A673 (cell line): ENCODE data around the gene TBCE. TPM values are rescaled to one million over a fixed set of nuclear protein-coding genes. Genes with fewer than 3 reads are reported as not detected.
"Not testable (repeated sequence)": the region's sequence is repeated elsewhere in the genome, so short reads cannot be mapped to it uniquely, and the experiment has no call there.

Source experiments
- BruUV-seq: library from RNA; stranded (reverse); fragments of 400-500 nt; replicated peaks from 2 replicates; lab custom pipeline; 2021; lab: Mats Ljungman, UMichigan
- CTCF ChIA-PET: fragments of 300-600 bp; sonication (Branson Sonifier 250); formaldehyde crosslinking; loops from one replicate; lab custom pipeline; 2022; ENCODE audit warnings: antibody characterized with exemption; lab: Charles Lee
- POLR2A ChIA-PET: fragments of 300-600 bp; sonication (Branson Sonifier 250); formaldehyde crosslinking; loops from one replicate; lab custom pipeline; 2022; ENCODE audit warnings: antibody characterized with exemption; ENCODE audit not compliant: low non-redundant PET; lab: Charles Lee
- DNase-seq: peaks from one replicate; pipeline ENCODE4 v3.0.0-alpha.2; 2015; ENCODE audit warnings: low spot score
- H3K27ac ChIP-seq: fragments of 200-600 bp; sonication (generic); 2 replicates; pipeline ENCODE4 v1.5.1; 2016; ENCODE audit warnings: mixed run types, low read depth, mild to moderate bottlenecking, mixed read lengths, antibody characterized with exemption, low read length; ENCODE audit not compliant: poor library complexity, severe bottlenecking
- H3K27me3 ChIP-seq: fragments of 200-600 bp; sonication (generic); replicated peaks from 2 replicates; pipeline ENCODE4 v1.6.1; 2017; ENCODE audit warnings: mixed run types, low read depth, mild to moderate bottlenecking, mixed read lengths, antibody characterized with exemption, low read length; ENCODE audit not compliant: insufficient read depth, poor library complexity
- H3K36me3 ChIP-seq: fragments of 200-600 bp; sonication (generic); 2 replicates; pipeline ENCODE4 v1.6.1; 2016; ENCODE audit warnings: mixed run types, mild to moderate bottlenecking, mixed read lengths, antibody characterized with exemption, low read length; ENCODE audit not compliant: insufficient read depth, poor library complexity, severe bottlenecking
- H3K4me1 ChIP-seq: fragments of 200-600 bp; sonication (generic); 2 replicates; pipeline ENCODE4 v1.6.1; 2017; ENCODE audit warnings: mixed run types, mild to moderate bottlenecking, mixed read lengths, antibody characterized with exemption, low read length; ENCODE audit not compliant: insufficient read depth, poor library complexity, severe bottlenecking
- H3K4me3 ChIP-seq: fragments of 200-600 bp; sonication (generic); 2 replicates; pipeline ENCODE4 v1.5.1; 2016; ENCODE audit warnings: low read depth, mixed run types, mild to moderate bottlenecking, mixed read lengths, low read length; ENCODE audit not compliant: poor library complexity, severe bottlenecking
- H3K9me3 ChIP-seq: fragments of 200-600 bp; sonication (generic); 2 replicates; pipeline ENCODE4 v1.6.1; 2016; ENCODE audit warnings: mixed run types, low read depth, mild to moderate bottlenecking, mixed read lengths, antibody characterized with exemption, low read length; ENCODE audit not compliant: poor library complexity, severe bottlenecking
- EZH2 ChIP-seq: fragments of 200-600 bp; sonication (generic); IDR thresholded peaks from 2 replicates; pipeline ENCODE4 v1.6.1; 2017; ENCODE audit warnings: borderline replicate concordance, low read depth, mild to moderate bottlenecking, mixed read lengths, antibody characterized with exemption, low read length; ENCODE audit not compliant: poor library complexity, severe bottlenecking
- intact Hi-C: fragments of 100-400 bp; cut with micrococcal nuclease; formaldehyde crosslinking; loops from one replicate; pipeline ENCODE4 v1.10.0; 2022; ENCODE audit not compliant: unreplicated experiment
- total RNA-seq: library from RNA; stranded (reverse); gene quantifications from 2 replicates; pipeline ENCODE4 v1.2.3, GENCODE V29; 2021
- TF ChIP-seq, protein P1 (sequence below): fragments of 300-800, 200-600 bp; sonication (generic); conservative IDR thresholded peaks from 2 replicates; pipeline ENCODE4 v1.5.1; 2017; ENCODE audit warnings: low read depth, mild to moderate bottlenecking, antibody characterized with exemption, low read length, moderate library complexity, mixed read lengths

The TBCE gene
- total RNA-seq, 1 experiment from 2014 or later: 26.3 TPM

DNA sequence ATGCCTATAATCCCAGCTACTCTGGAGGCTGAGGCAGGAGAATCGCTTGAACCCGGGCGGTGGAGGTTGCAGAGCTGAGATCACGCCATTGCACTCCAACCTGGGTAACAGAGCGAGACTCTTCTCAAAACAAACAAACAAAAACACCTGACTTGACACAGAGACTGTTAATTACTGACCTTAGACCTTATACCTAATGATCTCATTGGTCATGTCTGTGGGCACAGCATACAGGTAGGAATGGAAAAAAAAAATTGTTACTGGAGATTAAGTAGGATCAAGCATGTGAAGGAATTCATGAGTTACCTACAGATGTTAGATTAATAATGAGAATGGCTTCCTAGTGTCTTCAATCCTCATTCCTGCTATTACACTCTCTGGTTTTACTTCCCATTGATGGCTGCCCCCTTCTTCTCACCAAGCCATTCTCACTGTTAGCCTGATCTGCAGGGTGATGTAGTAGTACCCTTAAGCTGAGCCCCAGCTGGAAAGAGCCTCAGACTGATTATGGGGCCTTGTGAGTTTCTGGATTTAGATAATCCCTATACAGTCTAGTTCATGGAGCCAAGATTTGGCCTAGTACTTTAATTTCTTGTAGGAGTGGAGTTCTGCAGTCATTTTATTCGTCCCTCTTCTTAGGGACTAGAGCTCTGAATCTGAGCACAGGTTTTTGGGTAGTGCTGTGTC is 8.8 kb downstream of the TBCE start:
- Histone ChIP-seq H3K27ac (no peak overlapping the region), H3K36me3 (no peaks in the 10 kb centered on the region), H3K27me3 (no peaks in the 10 kb centered on the region), H3K4me1 (no peaks in the 10 kb centered on the region), H3K4me3 (no peak overlapping the region), H3K9me3 (no peaks in the 10 kb centered on the region)
- no peak for DNase-seq
- ChIA-PET POLR2A (no interaction called here), CTCF (no interaction called here)
- intact Hi-C loops: no loop called here
- TF ChIP-seq EZH2: no peak
- TF ChIP-seq, protein P1, sequence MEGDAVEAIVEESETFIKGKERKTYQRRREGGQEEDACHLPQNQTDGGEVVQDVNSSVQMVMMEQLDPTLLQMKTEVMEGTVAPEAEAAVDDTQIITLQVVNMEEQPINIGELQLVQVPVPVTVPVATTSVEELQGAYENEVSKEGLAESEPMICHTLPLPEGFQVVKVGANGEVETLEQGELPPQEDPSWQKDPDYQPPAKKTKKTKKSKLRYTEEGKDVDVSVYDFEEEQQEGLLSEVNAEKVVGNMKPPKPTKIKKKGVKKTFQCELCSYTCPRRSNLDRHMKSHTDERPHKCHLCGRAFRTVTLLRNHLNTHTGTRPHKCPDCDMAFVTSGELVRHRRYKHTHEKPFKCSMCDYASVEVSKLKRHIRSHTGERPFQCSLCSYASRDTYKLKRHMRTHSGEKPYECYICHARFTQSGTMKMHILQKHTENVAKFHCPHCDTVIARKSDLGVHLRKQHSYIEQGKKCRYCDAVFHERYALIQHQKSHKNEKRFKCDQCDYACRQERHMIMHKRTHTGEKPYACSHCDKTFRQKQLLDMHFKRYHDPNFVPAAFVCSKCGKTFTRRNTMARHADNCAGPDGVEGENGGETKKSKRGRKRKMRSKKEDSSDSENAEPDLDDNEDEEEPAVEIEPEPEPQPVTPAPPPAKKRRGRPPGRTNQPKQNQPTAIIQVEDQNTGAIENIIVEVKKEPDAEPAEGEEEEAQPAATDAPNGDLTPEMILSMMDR: no peak
- no TSS peak for BruUV-seq

DNA sequence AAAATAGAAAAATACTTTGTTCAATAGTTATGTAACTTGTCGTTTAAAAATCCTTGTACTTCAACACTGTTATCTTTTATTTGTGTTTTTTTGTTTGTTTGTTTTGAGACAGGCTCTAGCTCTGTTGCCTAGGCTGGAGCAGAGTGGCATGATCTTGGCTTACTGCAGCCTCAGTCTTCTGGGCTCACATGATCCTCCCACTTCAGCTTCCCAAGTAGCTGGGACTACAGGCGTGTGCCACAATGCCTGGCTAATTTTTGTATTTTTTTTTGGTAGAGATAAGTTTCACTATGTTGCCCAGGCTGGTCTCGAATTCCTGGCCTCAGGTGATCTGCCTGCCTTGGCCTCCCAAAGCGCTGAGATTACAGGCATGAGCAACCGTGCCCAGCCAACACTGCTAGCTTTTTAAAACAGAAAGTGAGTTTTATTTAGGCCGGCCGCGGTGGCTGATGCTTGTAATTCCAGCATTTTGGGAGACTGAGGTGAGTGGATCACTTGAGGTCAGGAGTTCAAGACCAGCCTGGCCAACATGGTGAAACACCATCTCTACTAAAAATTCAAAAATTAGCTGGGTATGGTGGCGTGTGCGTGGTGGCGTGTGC is 11.0 kb downstream of the TBCE start:
- DNase-seq, intact Hi-C loops, BruUV-seq, H3K9me3 ChIP-seq, H3K4me1 ChIP-seq, H3K4me3 ChIP-seq, H3K36me3 ChIP-seq, POLR2A ChIA-PET, H3K27me3 ChIP-seq, CTCF ChIA-PET, H3K27ac ChIP-seq: not testable (repeated sequence)

DNA sequence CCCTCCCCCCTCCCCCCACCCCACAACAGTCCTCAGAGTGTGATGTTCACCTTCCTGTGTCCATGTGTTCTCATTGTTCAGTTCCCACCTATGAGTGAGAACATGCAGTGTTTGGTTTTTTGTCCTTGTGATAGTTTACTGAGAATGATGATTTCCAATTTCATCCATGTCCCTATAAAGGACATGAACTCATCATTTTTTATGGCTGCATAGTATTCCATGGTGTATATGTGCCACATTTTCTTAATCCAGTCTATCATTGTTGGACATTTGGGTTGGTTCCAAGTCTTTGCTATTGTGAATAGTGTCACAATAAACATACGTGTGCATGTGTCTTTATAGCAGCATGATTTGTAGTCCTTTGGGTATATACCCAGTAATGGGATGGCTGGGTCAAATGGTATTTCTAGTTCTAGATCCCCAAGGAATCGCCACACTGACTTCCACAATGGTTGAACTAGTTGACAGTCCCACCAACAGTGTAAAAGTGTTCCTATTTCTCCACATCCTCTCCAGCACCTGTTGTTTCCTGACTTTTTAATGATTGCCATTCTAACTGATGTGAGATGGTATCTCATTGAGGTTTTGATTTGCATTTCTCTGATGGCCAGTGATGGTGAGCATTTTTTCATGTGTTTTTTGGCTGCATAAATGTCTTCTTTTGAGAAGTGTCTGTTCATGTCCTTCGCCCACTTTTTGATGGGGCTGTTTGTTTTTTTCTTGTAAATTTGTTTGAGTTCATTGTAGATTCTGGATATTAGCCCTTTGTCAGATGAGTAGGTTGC is 14.9 kb downstream of the TBCE start:
- H3K9me3 ChIP-seq, DNase-seq, CTCF ChIA-PET, intact Hi-C loops, BruUV-seq, H3K4me1 ChIP-seq, H3K4me3 ChIP-seq, H3K36me3 ChIP-seq, H3K27ac ChIP-seq, H3K27me3 ChIP-seq, POLR2A ChIA-PET: not testable (repeated sequence)

DNA sequence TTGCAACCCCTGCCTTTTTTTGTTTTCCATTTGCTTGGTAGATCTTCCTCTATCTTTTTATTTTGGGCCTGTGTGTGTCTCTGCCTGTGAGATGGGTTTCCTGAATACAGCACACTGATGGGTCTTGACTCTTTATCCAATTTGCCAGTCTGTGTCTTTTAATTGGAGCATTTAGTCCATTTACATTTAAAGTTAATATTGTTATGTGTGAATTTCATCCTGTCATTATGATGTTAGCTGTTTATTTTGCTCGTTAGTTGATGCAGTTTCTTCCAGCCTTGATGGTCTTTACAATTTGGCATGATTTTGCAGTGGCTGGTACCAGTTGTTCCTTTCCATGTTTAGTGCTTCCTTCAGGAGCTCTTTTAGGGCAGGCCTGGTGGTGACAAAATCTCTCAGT is 18.4 kb downstream of the TBCE start:
- POLR2A ChIA-PET, H3K27me3 ChIP-seq, DNase-seq, H3K36me3 ChIP-seq, intact Hi-C loops, H3K27ac ChIP-seq, H3K4me3 ChIP-seq, CTCF ChIA-PET, BruUV-seq, H3K9me3 ChIP-seq, H3K4me1 ChIP-seq: not testable (repeated sequence)
